WTC11 (cell line): Measurements from ENCODE around the gene HLA-A. TPM values are rescaled to one million over a fixed set of nuclear protein-coding genes. Genes with fewer than 3 reads are reported as not detected.

ENCODE experiments used
- ATAC-seq: fragments of 200-7000 bp; cut with Tn5 transposase; 2 replicates; pipeline ENCODE4 v1.10.0; 2021; ENCODE audit warnings: mild to moderate bottlenecking, moderate library complexity
- CTCF ChIA-PET: fragments of 300-600 bp; sonication (Branson Sonifier 250); formaldehyde crosslinking; loops from one replicate; lab custom pipeline; 2021; ENCODE audit warnings: antibody characterized with exemption; lab: Charles Lee
- POLR2A ChIA-PET: fragments of 350-600 bp; sonication (Branson Sonifier 250); formaldehyde crosslinking; loops from one replicate; lab custom pipeline; 2021; ENCODE audit warnings: antibody characterized with exemption; lab: Charles Lee
- DNase-seq: peaks from one replicate; pipeline ENCODE4 v3.0.0; 2021; ENCODE audit warnings: low spot score
- H3K27ac Mint-ChIP-seq: 2 replicates; pipeline ENCODE4 v1.8.0; 2021; ENCODE audit warnings: mixed read lengths
- H3K27me3 Mint-ChIP-seq: 2 replicates; pipeline ENCODE4 v1.8.0; 2021; ENCODE audit warnings: low read depth, mild to moderate bottlenecking, moderate library complexity, mixed read lengths
- H3K36me3 Mint-ChIP-seq: 2 replicates; pipeline ENCODE4 v1.8.0; 2021; ENCODE audit warnings: mixed read lengths
- H3K4me1 Mint-ChIP-seq: 2 replicates; pipeline ENCODE4 v1.8.0; 2022; ENCODE audit warnings: mixed read lengths
- H3K4me3 Mint-ChIP-seq: 2 replicates; pipeline ENCODE4 v1.8.0; 2021; ENCODE audit warnings: mild to moderate bottlenecking, moderate library complexity, mixed read lengths
- H3K9me3 Mint-ChIP-seq: 2 replicates; pipeline ENCODE4 v1.8.0; 2021; ENCODE audit warnings: mixed read lengths
- GABPB1 ChIP-seq: sonication (generic); formaldehyde crosslinking; IDR thresholded peaks from 2 replicates; pipeline ENCODE4 v1.8.1; 2023; ENCODE audit warnings: mild to moderate bottlenecking, missing genetic modification reagents
- IRF2 ChIP-seq: sonication (generic); formaldehyde crosslinking; IDR thresholded peaks from 2 replicates; pipeline ENCODE4 v1.8.0; 2022; ENCODE audit warnings: low read depth, missing genetic modification reagents, borderline replicate concordance
- JAZF1 ChIP-seq: fragments of 250-450 bp; sonication (Bioruptor Pico); IDR thresholded peaks from 2 replicates; pipeline ENCODE4 v1.9.0; 2021; ENCODE audit warnings: moderate library complexity, mild to moderate bottlenecking, inconsistent platforms
- KAT7 ChIP-seq: sonication (generic); formaldehyde crosslinking; IDR thresholded peaks from 2 replicates; pipeline ENCODE4 v1.8.1; 2023; ENCODE audit warnings: missing genetic modification reagents, mild to moderate bottlenecking, borderline replicate concordance
- MAX ChIP-seq: sonication (generic); formaldehyde crosslinking; IDR thresholded peaks from 2 replicates; pipeline ENCODE4 v1.8.0; 2022; ENCODE audit warnings: mild to moderate bottlenecking, missing genetic modification reagents
- MYBL2 ChIP-seq: sonication (generic); formaldehyde crosslinking; IDR thresholded peaks from 2 replicates; pipeline ENCODE4 v1.8.1; 2023; ENCODE audit warnings: mild to moderate bottlenecking, moderate library complexity, missing genetic modification reagents
- NFYB ChIP-seq: sonication (generic); formaldehyde crosslinking; conservative IDR thresholded peaks from 2 replicates; pipeline ENCODE4 v1.8.0; 2022; ENCODE audit warnings: low read depth, missing genetic modification reagents
- NR1H2 ChIP-seq: sonication (generic); formaldehyde crosslinking; IDR thresholded peaks from 2 replicates; pipeline ENCODE4 v1.9.0; 2021; ENCODE audit warnings: mild to moderate bottlenecking, moderate library complexity, missing genetic modification reagents
- USF1 ChIP-seq: sonication (generic); formaldehyde crosslinking; IDR thresholded peaks from 2 replicates; pipeline ENCODE4 v1.8.0; 2022; ENCODE audit warnings: mild to moderate bottlenecking, missing genetic modification reagents
- ZNF121 ChIP-seq: sonication (generic); formaldehyde crosslinking; IDR thresholded peaks from 2 replicates; pipeline ENCODE4 v1.8.0; 2023; ENCODE audit warnings: missing genetic modification reagents
- ZNF219 ChIP-seq: sonication (generic); formaldehyde crosslinking; IDR thresholded peaks from 2 replicates; pipeline ENCODE4 v1.8.0; 2023; ENCODE audit warnings: missing genetic modification reagents, mild to moderate bottlenecking, borderline replicate concordance
- ZNF281 ChIP-seq: sonication (generic); formaldehyde crosslinking; IDR thresholded peaks from 2 replicates; pipeline ENCODE4 v1.8.0; 2023; ENCODE audit warnings: mild to moderate bottlenecking, missing genetic modification reagents
- ZNF512 ChIP-seq: sonication (generic); formaldehyde crosslinking; IDR thresholded peaks from 2 replicates; pipeline ENCODE4 v1.8.1; 2022; ENCODE audit warnings: missing genetic modification reagents, borderline replicate concordance
- ZNF671 ChIP-seq: fragments of 250-450 bp; sonication (Bioruptor Pico); IDR thresholded peaks from 2 replicates; pipeline ENCODE4 v1.8.0; 2021; ENCODE audit warnings: mild to moderate bottlenecking
- total RNA-seq: library from RNA; stranded (reverse); gene quantifications from 3 replicates; pipeline ENCODE4 v1.2.3, GENCODE V29; 2021
- TF ChIP-seq, protein P1 (sequence below): sonication (generic); formaldehyde crosslinking; IDR thresholded peaks from 2 replicates; pipeline ENCODE4 v1.8.0; 2022; ENCODE audit warnings: missing genetic modification reagents
- TF ChIP-seq, protein P2 (sequence below): sonication (generic); formaldehyde crosslinking; IDR thresholded peaks from 2 replicates; pipeline ENCODE4 v1.8.0; 2023; ENCODE audit warnings: missing genetic modification reagents
- TF ChIP-seq, protein P3 (sequence below): sonication (generic); formaldehyde crosslinking; IDR thresholded peaks from 2 replicates; pipeline ENCODE4 v1.8.1; 2023; ENCODE audit warnings: mild to moderate bottlenecking, missing genetic modification reagents, moderate library complexity

The HLA-A gene
- total RNA-seq, 1 experiment from 2014 or later = 93.2 TPM

DNA sequence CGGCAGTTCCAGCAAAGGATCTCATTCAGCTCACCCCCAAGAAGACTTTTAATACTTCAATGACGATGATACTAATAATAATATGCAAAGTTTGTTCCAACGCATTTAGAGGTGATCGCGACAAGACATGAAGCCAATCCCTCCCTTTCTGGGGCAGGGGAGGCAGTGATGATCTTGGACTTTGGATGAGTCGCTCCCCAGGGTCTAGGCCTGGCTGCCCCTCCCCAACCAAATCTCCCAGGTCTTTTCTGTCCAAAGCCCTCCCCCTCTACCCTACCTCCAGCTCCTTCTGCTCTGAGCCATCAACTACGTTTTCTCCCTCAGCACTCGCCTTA, 33.9 kb downstream of the HLA-A start (continued):
- no peak for TF ChIP-seq NR1H2 (CRISPR knock-in tag)
- TF ChIP-seq KAT7 (CRISPR knock-in tag) = no peak

DNA sequence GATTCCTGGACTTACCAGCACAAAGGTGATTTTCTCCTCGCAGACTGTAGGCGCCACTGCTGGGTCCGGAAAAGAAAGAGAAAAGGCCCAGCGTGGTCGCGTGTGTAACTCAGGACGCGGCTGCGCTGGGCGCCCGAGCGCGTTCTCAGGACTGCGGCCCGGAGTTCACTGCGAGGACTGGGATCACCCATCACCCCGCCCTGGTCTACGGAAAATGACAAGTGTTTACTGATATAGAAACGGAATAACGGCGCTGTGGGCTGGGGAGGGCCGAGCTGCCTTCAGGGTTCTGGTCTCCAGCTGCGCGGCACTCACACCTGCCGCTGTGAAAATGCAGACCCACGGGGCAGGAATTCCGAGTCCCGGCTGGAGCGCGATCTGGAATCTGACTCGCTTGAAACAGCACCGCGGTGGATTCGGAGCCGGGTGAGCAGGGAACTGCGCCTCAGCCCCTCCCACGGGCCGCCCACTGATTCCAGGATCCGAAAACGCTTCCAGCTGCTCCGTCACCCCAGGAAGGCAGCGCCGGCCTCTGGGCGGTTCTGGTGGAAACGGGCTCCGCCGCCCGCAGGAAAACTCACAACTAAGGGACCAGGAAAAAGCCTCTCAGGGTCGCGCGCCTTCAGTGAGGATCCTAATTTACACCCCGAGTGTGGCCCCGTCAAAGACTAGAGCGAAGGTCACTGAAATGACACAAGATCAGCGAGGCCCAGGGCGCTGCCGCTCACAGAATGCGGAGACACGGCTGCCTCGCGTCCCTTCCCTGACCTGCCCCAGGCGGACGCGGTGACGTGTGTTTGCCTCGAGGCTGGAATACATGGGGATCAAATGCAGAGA, 34.5 kb downstream of the HLA-A start:
- Mint-ChIP-seq H3K4me1 (peaks cover 34% of the 10 kb centered on the region), H3K27ac (no peak overlapping the region), H3K9me3 (no peaks in the 10 kb centered on the region), H3K36me3 (peaks cover 2% of the 10 kb centered on the region; the same call in 1 of the 2 replicates), H3K27me3 (peaks cover 83% of the 10 kb centered on the region), H3K4me3 (peak overlapping the region; percentile 79)
- TF ChIP-seq, protein P1, sequence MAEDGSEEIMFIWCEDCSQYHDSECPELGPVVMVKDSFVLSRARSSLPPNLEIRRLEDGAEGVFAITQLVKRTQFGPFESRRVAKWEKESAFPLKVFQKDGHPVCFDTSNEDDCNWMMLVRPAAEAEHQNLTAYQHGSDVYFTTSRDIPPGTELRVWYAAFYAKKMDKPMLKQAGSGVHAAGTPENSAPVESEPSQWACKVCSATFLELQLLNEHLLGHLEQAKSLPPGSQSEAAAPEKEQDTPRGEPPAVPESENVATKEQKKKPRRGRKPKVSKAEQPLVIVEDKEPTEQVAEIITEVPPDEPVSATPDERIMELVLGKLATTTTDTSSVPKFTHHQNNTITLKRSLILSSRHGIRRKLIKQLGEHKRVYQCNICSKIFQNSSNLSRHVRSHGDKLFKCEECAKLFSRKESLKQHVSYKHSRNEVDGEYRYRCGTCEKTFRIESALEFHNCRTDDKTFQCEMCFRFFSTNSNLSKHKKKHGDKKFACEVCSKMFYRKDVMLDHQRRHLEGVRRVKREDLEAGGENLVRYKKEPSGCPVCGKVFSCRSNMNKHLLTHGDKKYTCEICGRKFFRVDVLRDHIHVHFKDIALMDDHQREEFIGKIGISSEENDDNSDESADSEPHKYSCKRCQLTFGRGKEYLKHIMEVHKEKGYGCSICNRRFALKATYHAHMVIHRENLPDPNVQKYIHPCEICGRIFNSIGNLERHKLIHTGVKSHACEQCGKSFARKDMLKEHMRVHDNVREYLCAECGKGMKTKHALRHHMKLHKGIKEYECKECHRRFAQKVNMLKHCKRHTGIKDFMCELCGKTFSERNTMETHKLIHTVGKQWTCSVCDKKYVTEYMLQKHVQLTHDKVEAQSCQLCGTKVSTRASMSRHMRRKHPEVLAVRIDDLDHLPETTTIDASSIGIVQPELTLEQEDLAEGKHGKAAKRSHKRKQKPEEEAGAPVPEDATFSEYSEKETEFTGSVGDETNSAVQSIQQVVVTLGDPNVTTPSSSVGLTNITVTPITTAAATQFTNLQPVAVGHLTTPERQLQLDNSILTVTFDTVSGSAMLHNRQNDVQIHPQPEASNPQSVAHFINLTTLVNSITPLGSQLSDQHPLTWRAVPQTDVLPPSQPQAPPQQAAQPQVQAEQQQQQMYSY (CRISPR knock-in tag) = peak; percentile 56
- TF ChIP-seq USF1 (CRISPR knock-in tag) (no peak), GABPB1 (peak; percentile 31), ZNF219 (no peak), ZNF121 (CRISPR knock-in tag) (peak; percentile 86; the same call in 1 of the 2 replicates), MAX (CRISPR knock-in tag) (peak; percentile 22; the same call in 1 of the 2 replicates)
- peak; percentile 62 for DNase-seq
- peak; percentile 61 for ATAC-seq
- CTCF ChIA-PET = interaction anchor here (0.9 to 2.0 kb wide), 3 partner anchors 12 to 128 kb away, joined by 3 to 10 read pairs (median 7); no protein-coding TSS in a partner anchor
- POLR2A ChIA-PET = no interaction called here

- H3K27me3 Mint-ChIP-seq = peaks cover 78% of the 10 kb centered on the region
- POLR2A ChIA-PET = no interaction called here
- no peak for DNase-seq
- H3K4me3 Mint-ChIP-seq = peak overlapping the region; percentile 79
- ATAC-seq = no peak
- H3K27ac Mint-ChIP-seq = no peak overlapping the region
- H3K9me3 Mint-ChIP-seq = no peaks in the 10 kb centered on the region
- CTCF ChIA-PET = interaction anchor here (0.9 to 1.5 kb wide), 2 partner anchors 125 to 129 kb away, joined by 3 to 7 read pairs; no protein-coding TSS in a partner anchor
- peaks cover 30% of the 10 kb centered on the region for H3K4me1 Mint-ChIP-seq
- H3K36me3 Mint-ChIP-seq = peaks cover 2% of the 10 kb centered on the region; the same call in 1 of the 2 replicates
- TF ChIP-seq ZNF281 (CRISPR knock-in tag) = no peak
- no peak for TF ChIP-seq JAZF1 (CRISPR knock-in tag)
- no peak for TF ChIP-seq NFYB
- TF ChIP-seq IRF2 (CRISPR knock-in tag) = no peak
- TF ChIP-seq ZNF512 = no peak
- TF ChIP-seq, protein P2, sequence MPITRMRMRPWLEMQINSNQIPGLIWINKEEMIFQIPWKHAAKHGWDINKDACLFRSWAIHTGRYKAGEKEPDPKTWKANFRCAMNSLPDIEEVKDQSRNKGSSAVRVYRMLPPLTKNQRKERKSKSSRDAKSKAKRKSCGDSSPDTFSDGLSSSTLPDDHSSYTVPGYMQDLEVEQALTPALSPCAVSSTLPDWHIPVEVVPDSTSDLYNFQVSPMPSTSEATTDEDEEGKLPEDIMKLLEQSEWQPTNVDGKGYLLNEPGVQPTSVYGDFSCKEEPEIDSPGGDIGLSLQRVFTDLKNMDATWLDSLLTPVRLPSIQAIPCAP (CRISPR knock-in tag) = no peak
- TF ChIP-seq ZNF671 = no peak
- TF ChIP-seq MYBL2 (CRISPR knock-in tag) = no peak
- TF ChIP-seq, protein P1 (CRISPR knock-in tag) = no peak
- TF ChIP-seq, protein P3, sequence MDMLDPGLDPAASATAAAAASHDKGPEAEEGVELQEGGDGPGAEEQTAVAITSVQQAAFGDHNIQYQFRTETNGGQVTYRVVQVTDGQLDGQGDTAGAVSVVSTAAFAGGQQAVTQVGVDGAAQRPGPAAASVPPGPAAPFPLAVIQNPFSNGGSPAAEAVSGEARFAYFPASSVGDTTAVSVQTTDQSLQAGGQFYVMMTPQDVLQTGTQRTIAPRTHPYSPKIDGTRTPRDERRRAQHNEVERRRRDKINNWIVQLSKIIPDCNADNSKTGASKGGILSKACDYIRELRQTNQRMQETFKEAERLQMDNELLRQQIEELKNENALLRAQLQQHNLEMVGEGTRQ (CRISPR knock-in tag) = no peak
Observed at GRCh38 chr6:29977425-29977727, 35.0 kb downstream of the HLA-A start.
